Measurements from ENCODE around the gene SHISA4. TPM values are rescaled to one million over a fixed set of nuclear protein-coding genes. Genes with fewer than 3 reads are reported as not detected.
"Not testable (repeated sequence)": the region's sequence is repeated elsewhere in the genome, so short reads cannot be mapped to it uniquely, and the experiment has no call there.

SHISA4 gene
- total RNA-seq, result 1.8 and 2.2 TPM in 2 replicates

GRCh38 chr1:201888282-201889089 lies at the start of gene SHISA4:
SHISA4 (plus strand) TSS chr1:201888898; CDS start chr1:201888995, 97 bp downstream.
- intact Hi-C loops (cut with micrococcal nuclease), result no loop called here

- intact Hi-C loops (cut with micrococcal nuclease), result not testable (repeated sequence)
These were observed 49.6 kb upstream of the SHISA4 start for GRCh38 chr1:201839089-201839488.

- intact Hi-C loops (cut with micrococcal nuclease), result no loop called here
These were observed 48.6 kb upstream of the SHISA4 start for GRCh38 chr1:201840055-201840454.

- intact Hi-C loops (cut with micrococcal nuclease), result no loop called here
These were observed 48.2 kb upstream of the SHISA4 start for GRCh38 chr1:201840490-201840889.

GRCh38 chr1:201841265-201841912 lies 47.3 kb upstream of the SHISA4 start:
- intact Hi-C loops (cut with micrococcal nuclease), result no loop called here

- intact Hi-C loops (cut with micrococcal nuclease), result no loop called here
These were observed 46.1 kb upstream of the SHISA4 start for GRCh38 chr1:201842472-201843027.

- intact Hi-C loops (cut with micrococcal nuclease), result no loop called here
These were observed 43.2 kb upstream of the SHISA4 start for GRCh38 chr1:201845331-201846083.

- intact Hi-C loops (cut with micrococcal nuclease), result no loop called here
These were observed 41.5 kb upstream of the SHISA4 start for GRCh38 chr1:201847150-201847549.

GRCh38 chr1:201848230-201848629 lies 40.5 kb upstream of the SHISA4 start:
- intact Hi-C loops (cut with micrococcal nuclease), result no loop called here

GRCh38 chr1:201849372-201850052 lies 39.2 kb upstream of the SHISA4 start:
- intact Hi-C loops (cut with micrococcal nuclease), result no loop called here

- intact Hi-C loops (cut with micrococcal nuclease), result no loop called here
These were observed 38.7 kb upstream of the SHISA4 start for GRCh38 chr1:201850053-201850397.

- intact Hi-C loops (cut with micrococcal nuclease), result no loop called here
These were observed 36.7 kb upstream of the SHISA4 start for GRCh38 chr1:201851949-201852348.

- intact Hi-C loops (cut with micrococcal nuclease), result not testable (repeated sequence)
These were observed 32.0 kb upstream of the SHISA4 start for GRCh38 chr1:201856722-201857121.

- intact Hi-C loops (cut with micrococcal nuclease), result no loop called here
These were observed 29.3 kb upstream of the SHISA4 start for GRCh38 chr1:201859424-201859823.

GRCh38 chr1:201861448-201861847 lies 27.2 kb upstream of the SHISA4 start:
- intact Hi-C loops (cut with micrococcal nuclease), result no loop called here

GRCh38 chr1:201870397-201870796 lies 18.3 kb upstream of the SHISA4 start:
- intact Hi-C loops (cut with micrococcal nuclease), result no loop called here

- intact Hi-C loops (cut with micrococcal nuclease), result loop anchor here (5.0 kb wide), 1 partner anchor 83 kb away; the partner anchor contains the start of gene TIMM17A
These were observed 14.0 kb upstream of the SHISA4 start for GRCh38 chr1:201874672-201875071.

- intact Hi-C loops (cut with micrococcal nuclease), result loop anchor here (5.0 kb wide), 1 partner anchor 81 kb away; the partner anchor contains the start of gene TIMM17A
These were observed 12.4 kb upstream of the SHISA4 start for GRCh38 chr1:201876148-201876818.

- intact Hi-C loops (cut with micrococcal nuclease), result loop anchor here (1.0 to 5.0 kb wide), 3 partner anchors 79 to 257 kb away; partner anchors contain the start of gene TIMM17A
These were observed 10.8 kb upstream of the SHISA4 start for GRCh38 chr1:201877877-201878401.

GRCh38 chr1:201880928-201881571 lies 7.6 kb upstream of the SHISA4 start:
- intact Hi-C loops (cut with micrococcal nuclease), result no loop called here

Data from T-helper 1 cell treated with Interleukin-12 subunit alpha and Interleukin-12 subunit beta and Interleukin-4 antibody, amounts not matched to agents 30 ng/mL and 1 ng/mL, for 36 hours (primary cell).